ENCODE measurements around the gene MVB12A. TPM values are rescaled to one million over a fixed set of nuclear protein-coding genes. Genes with fewer than 3 reads are reported as not detected.

The MVB12A gene
- total RNA-seq, 1 donor from 2014 or later = 60.9 TPM

Other genes with a start within 250 kb of the MVB12A start
- 18.7 and 24.8 TPM in 2 replicates for gene USE1, start 204.7 kb upstream of the MVB12A start, total RNA-seq
- gene OCEL1, start 193.8 kb upstream of the MVB12A start, total RNA-seq = 3.8 and 4.4 TPM in 2 replicates
- gene NR2F6, start 174.1 kb upstream of the MVB12A start, total RNA-seq = 63.1 and 82.0 TPM in 2 replicates
- gene USHBP1, start 155.3 kb upstream of the MVB12A start, total RNA-seq = 48.6 and 75.9 TPM in 2 replicates
- 98.2 and 137 TPM in 2 replicates for gene BABAM1, start 152.6 kb upstream of the MVB12A start, total RNA-seq
- 0.68 and 1.5 TPM in 2 replicates for gene ANKLE1, start 138.1 kb upstream of the MVB12A start, total RNA-seq
- gene ABHD8, start 116.6 kb upstream of the MVB12A start, total RNA-seq = 9.5 and 11.7 TPM in 2 replicates
- gene MRPL34, start 114.2 kb upstream of the MVB12A start, total RNA-seq = 40.1 and 52.4 TPM in 2 replicates
- gene DDA1, start 110.5 kb upstream of the MVB12A start, total RNA-seq = 20.9 and 39.3 TPM in 2 replicates
- gene ANO8, start 85.2 kb upstream of the MVB12A start, total RNA-seq = 5.0 and 6.8 TPM in 2 replicates
- gene GTPBP3, start 82.5 kb upstream of the MVB12A start, total RNA-seq = 12.3 and 14.1 TPM in 2 replicates
- 15.2 and 73.9 TPM in 2 replicates for gene PLVAP, start 42.7 kb upstream of the MVB12A start, total RNA-seq
- gene CCDC194, start 25.9 kb upstream of the MVB12A start, total RNA-seq = 0.17 TPM in 1 of 2 replicates, not detected in the other
- 1.8 and 6.5 TPM in 2 replicates for gene BST2, start 14.4 kb upstream of the MVB12A start, total RNA-seq
- gene TMEM221, start 28.6 kb downstream of the MVB12A start, total RNA-seq = not detected in 2 replicates
- not detected in 2 replicates for gene NXNL1, start 40.9 kb downstream of the MVB12A start, total RNA-seq
- 31.7 and 35.5 TPM in 2 replicates for gene SLC27A1, start 50.5 kb downstream of the MVB12A start, total RNA-seq
- 65.7 and 74.7 TPM in 2 replicates for gene PGLS, start 91.6 kb downstream of the MVB12A start, total RNA-seq
- 105 and 106 TPM in 2 replicates for gene COLGALT1, start 135.6 kb downstream of the MVB12A start, total RNA-seq

All from dermis blood vessel endothelial cell (primary cell).